RKO (cell line): ENCODE results near the gene INPP5J.
A peak's percentile ranks its signal among the peaks of the same experiment; 100 is the strongest.

Experiments used
- DNase-seq: peaks from one replicate; pipeline ENCODE4 v3.0.0-alpha.2; 2016; ENCODE audit warnings: low spot score

The INPP5J gene

GRCh38 chr22:31126128-31126868, 3.5 kb downstream of the INPP5J start:
- no peak for DNase-seq

- DNase-seq, result no peak
These were observed 4.1 kb downstream of the INPP5J start for GRCh38 chr22:31126869-31127175.

- DNase-seq, result no peak
These were observed 4.5 kb downstream of the INPP5J start for GRCh38 chr22:31127181-31127772.

- DNase-seq, result no peak
These were observed 5.4 kb downstream of the INPP5J start for GRCh38 chr22:31128156-31128555.

- no peak for DNase-seq
These were observed 8.1 kb downstream of the INPP5J start for GRCh38 chr22:31130873-31131272.

- DNase-seq, result no peak
These were observed 11.1 kb downstream of the INPP5J start for GRCh38 chr22:31133911-31134310.

- no peak for DNase-seq
These were observed 11.9 kb downstream of the INPP5J start for GRCh38 chr22:31134688-31135087.

GRCh38 chr22:31135706-31136105, 12.9 kb downstream of the INPP5J start:
- DNase-seq, result no peak

- no peak for DNase-seq
These were observed 13.4 kb downstream of the INPP5J start for GRCh38 chr22:31136155-31136554.

- DNase-seq, result no peak
These were observed 13.9 kb downstream of the INPP5J start for GRCh38 chr22:31136711-31137110.

- no peak for DNase-seq
These were observed 15.0 kb downstream of the INPP5J start for GRCh38 chr22:31137721-31138120.

GRCh38 chr22:31138126-31138525, 15.4 kb downstream of the INPP5J start:
- no peak for DNase-seq

GRCh38 chr22:31139066-31139465, 16.3 kb downstream of the INPP5J start:
- no peak for DNase-seq

- no peak for DNase-seq
These were observed 17.3 kb downstream of the INPP5J start, which contains the start of gene PLA2G3 for GRCh38 chr22:31139866-31140716. Gene PLA2G3, minus strand, starts transcription at chr22:31140508. Its CDS starts 154 bp downstream, at chr22:31140354.

- no peak for DNase-seq
These were observed 18.0 kb downstream of the INPP5J start for GRCh38 chr22:31140746-31141145.

GRCh38 chr22:31141551-31141950, 18.8 kb downstream of the INPP5J start:
- DNase-seq, result no peak

GRCh38 chr22:31142285-31142684, 19.5 kb downstream of the INPP5J start:
- no peak for DNase-seq

GRCh38 chr22:31143038-31143437, 20.3 kb downstream of the INPP5J start:
- no peak for DNase-seq

GRCh38 chr22:31143537-31143936, 20.8 kb downstream of the INPP5J start:
- no peak for DNase-seq

GRCh38 chr22:31144223-31144622, 21.5 kb downstream of the INPP5J start:
- peak; percentile 57 for DNase-seq

GRCh38 chr22:31148488-31148887, 25.7 kb downstream of the INPP5J start:
- no peak for DNase-seq

GRCh38 chr22:31148953-31149627, 26.3 kb downstream of the INPP5J start:
- peak; percentile 81 for DNase-seq
